B cell (primary cell): ENCODE measurements around the gene GFPT1. TPM values are rescaled to one million over a fixed set of nuclear protein-coding genes. Genes with fewer than 3 reads are reported as not detected.

ENCODE experiments used
- ATAC-seq: fragments of 200-7000 bp; cut with Tn5 transposase; one replicate; pipeline ENCODE4 v1.10.0; 2021; ENCODE audit warnings: low read depth, mild to moderate bottlenecking, moderate number of reproducible peaks, moderate library complexity
- CTCF ChIA-PET: fragments of 350-600 bp; sonication (Branson Sonifier 250); formaldehyde crosslinking; loops from one replicate; lab custom pipeline; 2021; ENCODE audit warnings: antibody characterized with exemption, inconsistent platforms; lab: Charles Lee
- POLR2A ChIA-PET: fragments of 350-600 bp; sonication (Branson Sonifier 250); formaldehyde crosslinking; loops from one replicate; lab custom pipeline; 2021; ENCODE audit warnings: antibody characterized with exemption; lab: Charles Lee
- DNase-seq: peaks from one replicate; pipeline ENCODE4 v3.0.0; 2013
- H2AFZ ChIP-seq: 2 replicates; pipeline ENCODE4 v1.6.1; 2012; ENCODE audit warnings: mild to moderate bottlenecking, low read depth, low read length; ENCODE audit not compliant: insufficient read depth, poor library complexity, severe bottlenecking
- H3K27ac ChIP-seq, 2 donors: 1 replicate in 1 of 2; 2 replicates in 1 of 2; pipeline ENCODE4 v1.5.1; 2012 to 2013; ENCODE audit warnings: low read length in 2 of 2, mild to moderate bottlenecking in 2 of 2, moderate library complexity in 1 of 2
- H3K27me3 ChIP-seq, 4 experiments: fragments of 200-600 bp in 1 of 4; sonication (generic) in 1 of 4; replicated peaks in 1 of 4; 1 replicate in 2 of 4; 2 replicates in 2 of 4; pipeline versions ENCODE4 v1.6.1 to v1.7.0; 2013 to 2016; ENCODE audit warnings: low read length in 3 of 4, mild to moderate bottlenecking in 2 of 4, mixed read lengths in 1 of 4, moderate library complexity in 1 of 4; ENCODE audit not compliant: insufficient read depth in 4 of 4, control insufficient read depth in 3 of 4; ENCODE audit errors: control extremely low read depth in 1 of 4
- H3K36me3 ChIP-seq, 2 experiments: replicated peaks in 1 of 2; 1 replicate in 1 of 2; 2 replicates in 1 of 2; pipeline versions ENCODE4 v1.6.1 to v1.7.1; 2013; ENCODE audit warnings: low read length in 1 of 2; ENCODE audit not compliant: insufficient read depth in 2 of 2, control insufficient read depth in 1 of 2; ENCODE audit errors: control extremely low read depth in 1 of 2, extremely low read depth in 1 of 2
- H3K4me1 ChIP-seq, 2 donors: fragments of 200-600 bp in 1 of 2; sonication (generic) in 1 of 2; 1 replicate in 1 of 2; 2 replicates in 1 of 2; pipeline versions ENCODE4 v1.5.1 to v1.6.1; 2013 to 2017; ENCODE audit warnings: low read length in 2 of 2; ENCODE audit not compliant: control insufficient read depth in 2 of 2, insufficient read depth in 2 of 2
- H3K4me2 ChIP-seq: replicated peaks from 2 replicates; pipeline ENCODE3; 2012; ENCODE audit warnings: mild to moderate bottlenecking, low read depth, low read length; ENCODE audit not compliant: poor library complexity, severe bottlenecking
- H3K4me3 ChIP-seq, 5 experiments: fragments of 200-600 bp in 1 of 5; sonication (generic) in 1 of 5; 1 replicate in 3 of 5; 2 replicates in 2 of 5; pipeline versions ENCODE4 v1.5.1 to v1.7.0; 2011 to 2016; ENCODE audit warnings: low read length in 4 of 5, mild to moderate bottlenecking in 4 of 5, low read depth in 2 of 5, control low read depth in 1 of 5, moderate library complexity in 1 of 5; ENCODE audit not compliant: insufficient read depth in 1 of 5; ENCODE audit errors: control extremely low read depth in 1 of 5, extremely low read depth in 1 of 5
- H3K79me2 ChIP-seq: fragments of 200-600 bp; sonication (generic); one replicate; pipeline ENCODE4 v1.6.0; 2016; ENCODE audit warnings: low read length; ENCODE audit not compliant: control insufficient read depth, insufficient read depth
- H3K9ac ChIP-seq: fragments of 200-600 bp; sonication (generic); 2 replicates; pipeline ENCODE4 v1.6.1; 2017; ENCODE audit warnings: mild to moderate bottlenecking, low read length, moderate library complexity
- H3K9me3 ChIP-seq, 3 donors: one replicate each; pipeline versions ENCODE4 v1.6.1 to v1.7.1; 2013; ENCODE audit warnings: low read length in 2 of 3; ENCODE audit not compliant: control insufficient read depth in 2 of 3, insufficient read depth in 1 of 3; ENCODE audit errors: control extremely low read depth in 1 of 3
- H4K20me1 ChIP-seq: 2 replicates; pipeline ENCODE4 v1.6.0; 2012; ENCODE audit warnings: mild to moderate bottlenecking, low read length; ENCODE audit not compliant: insufficient read depth, control insufficient read depth, poor library complexity, severe bottlenecking
- H3K27ac Mint-ChIP-seq: one replicate; pipeline ENCODE4 v1.8.0; 2021; ENCODE audit warnings: mixed read lengths
- H3K27me3 Mint-ChIP-seq: one replicate; pipeline ENCODE4 v1.8.0; 2021; ENCODE audit warnings: mixed read lengths
- H3K4me1 Mint-ChIP-seq: one replicate; pipeline ENCODE4 v1.8.0; 2021; ENCODE audit warnings: mixed read lengths
- H3K4me3 Mint-ChIP-seq: one replicate; pipeline ENCODE4 v1.8.0; 2021; ENCODE audit warnings: mixed read lengths
- H3K9me3 Mint-ChIP-seq: one replicate; pipeline ENCODE4 v1.8.0; 2022; ENCODE audit warnings: mixed read lengths; ENCODE audit not compliant: insufficient read depth
- CTCF ChIP-seq: fragments of 200-600 bp; IDR thresholded peaks from one replicate; pipeline ENCODE4 v1.8.0; 2022; ENCODE audit warnings: antibody characterized with exemption, mild to moderate bottlenecking
- EZH2 ChIP-seq: IDR thresholded peaks from 2 replicates; pipeline ENCODE4 v1.6.1; 2012; ENCODE audit warnings: borderline replicate concordance, low read depth, mild to moderate bottlenecking, moderate library complexity, low read length; ENCODE audit not compliant: insufficient read depth, poor library complexity, severe bottlenecking
- WGBS: methylation state at CpG from one replicate; pipeline ENCODE4 v1.1.5; 2013; ENCODE audit warnings: missing lambda C conversion rate; ENCODE audit not compliant: insufficient coverage; 5-methylcytosine and 5-hydroxymethylcytosine counted together
- intact Hi-C: fragments of 100-400 bp; cut with micrococcal nuclease; formaldehyde crosslinking; loops from one replicate; pipeline ENCODE4 v1.10.0; 2022
- polyA minus RNA-seq: library from RNA; depleted of rRNA, polyadenylated mRNA; stranded (reverse); fragments of >200 nt; gene quantifications from 2 replicates; pipeline ENCODE4 v1.2.3, GENCODE V29; 2012
- polyA plus RNA-seq: library from polyadenylated mRNA; depleted of rRNA; stranded (reverse); fragments of >200 nt; gene quantifications from 2 replicates; pipeline ENCODE4 v1.2.3, GENCODE V29; 2012
- total RNA-seq, 2 donors: library from RNA; stranded (reverse); fragments of 120-200 nt in 1 of 2; gene quantifications; 1 replicate in 1 of 2; 2 replicates in 1 of 2; pipeline versions ENCODE4 v1.2.3 to v1.2.4, GENCODE V29; 2013 to 2022

Gene GFPT1
- 15.0 and 18.1 TPM in 2 replicates for total RNA-seq
- 9.9 TPM for total RNA-seq (2013)
- polyA plus RNA-seq: 2.8 and 4.0 TPM in 2 replicates
- polyA minus RNA-seq: 3.9 and 4.9 TPM in 2 replicates

DNA sequence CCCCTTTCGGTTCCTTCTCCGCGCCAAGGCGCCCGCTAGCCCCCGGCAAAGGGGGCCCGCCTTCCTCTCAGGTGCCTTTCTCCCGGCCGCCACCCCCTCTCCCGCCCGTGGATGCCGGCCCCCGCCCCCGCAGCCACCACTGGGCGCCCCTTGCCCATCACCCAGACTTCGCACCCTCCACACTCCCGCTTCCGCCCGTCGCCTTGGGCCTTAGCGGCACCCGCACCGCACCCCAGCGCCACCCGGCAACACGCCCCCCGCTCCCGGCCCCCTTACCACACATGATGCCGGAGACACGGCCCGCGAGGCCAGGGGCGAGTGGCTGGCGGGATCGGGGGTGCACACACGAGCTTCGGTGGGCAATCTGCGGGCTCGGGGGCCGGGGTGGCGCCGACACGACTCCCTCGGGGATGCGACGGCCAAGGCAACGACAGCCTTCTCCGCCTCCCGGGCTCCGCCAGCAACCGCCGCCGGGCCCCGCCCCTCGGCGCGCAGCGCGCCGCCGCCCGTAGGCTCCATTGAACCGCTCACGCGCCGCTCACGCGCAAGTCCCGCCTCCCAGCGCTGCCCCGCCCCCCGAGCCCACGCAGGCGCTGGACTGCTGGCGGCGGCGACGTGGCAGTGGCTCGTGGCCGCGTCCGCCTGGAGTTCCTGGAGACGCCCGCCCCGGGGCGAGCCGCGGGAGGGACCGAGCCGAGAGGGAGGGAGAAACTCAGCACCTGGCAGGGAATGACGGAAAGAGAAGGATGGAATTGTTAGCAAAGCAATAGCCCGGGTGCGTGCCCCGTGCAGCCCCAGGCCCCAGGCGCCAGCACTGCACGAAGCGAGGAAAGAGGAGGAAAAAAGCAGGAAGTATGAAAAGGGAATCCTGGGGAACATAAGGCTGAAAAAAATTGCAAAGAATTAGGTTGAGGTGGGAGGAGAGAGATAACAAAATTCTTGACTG, at the start of gene GFPT1:
Gene GFPT1, minus strand, starts transcription at position 439 of the 946 bp plus-strand sequence. Its CDS starts 156 bp downstream, at position 283.
- ATAC-seq: peak; percentile 97
- POLR2A ChIA-PET: interaction anchor here (0.6 to 1.1 kb wide), 2 partner anchors 50 to 1381 kb away, joined by 3 read pairs; partner anchors contain the start of gene NFU1
- Mint-ChIP-seq H3K4me3 (peak within 1 kb of the TSS; percentile 90), H3K27me3 (no peaks in the 10 kb centered on the region), H3K4me1 (peaks cover 30% of the 10 kb centered on the region), H3K27ac (peak within 1 kb of the TSS; percentile 85), H3K9me3 (no peaks in the 10 kb centered on the region)
- Histone ChIP-seq H3K9me3 (no peaks in the 10 kb centered on the region), H3K4me2 (peak within 1 kb of the TSS; percentile 89), H3K36me3 (no peaks in the 10 kb centered on the region), H3K4me1 (peaks cover 15 to 16% of the 10 kb centered on the region in 2 donors), H3K4me3 (peak within 1 kb of the TSS; percentile 52 to 90 (median 82)), H2AFZ (peak within 1 kb of the TSS; percentile 96), H3K27ac (peak within 1 kb of the TSS; percentile 62 to 70), H3K9ac (peak within 1 kb of the TSS; percentile 88), H3K27me3 (no peaks in the 10 kb centered on the region), H4K20me1 (no peaks in the 10 kb centered on the region), H3K79me2 (peaks cover 43% of the 10 kb centered on the region)
- no peak for TF ChIP-seq CTCF
- no peak for TF ChIP-seq EZH2
- intact Hi-C loops: loop anchor here (1.0 to 10.0 kb wide), 6 partner anchors 50 to 920 kb away; partner anchors contain the start of genes APLF, FBXO48, MXD1 and NFU1
- peak; percentile 94 for DNase-seq
- CTCF ChIA-PET: no interaction called here
- under 1% methylated on average over 97 of the region's 97 CpGs for WGBS
